ENCODE data around the gene RAC2. TPM values are rescaled to one million over a fixed set of nuclear protein-coding genes. Genes with fewer than 3 reads are reported as not detected.

Gene RAC2
- total RNA-seq, 4 donors from 2014 or later = 4.1 to 21.9 (median 7.2) TPM

GRCh38 chr22:37212174-37212906 is 31.7 kb downstream of the RAC2 start, which contains the start of gene SSTR3:
SSTR3 (minus strand) TSS chr22:37212477; CDS start chr22:37207803, 4,674 bp downstream.
- intact Hi-C loops (cut with DNase I) = no loop called here

GRCh38 chr22:37211866-37212173 is 32.2 kb downstream of the RAC2 start:
- Histone ChIP-seq H3K27ac (replicated peaks in 1 of 4) (no peak overlapping the region), H3K9me3 (no peaks in the 10 kb centered on the region), H3K36me3 (no peaks in the 10 kb centered on the region), H3K27me3 (peaks cover 0 to 46% (median 3%) of the 10 kb centered on the region in 4 donors), H3K4me3 (no peak overlapping the region), H3K4me1 (peaks cover 0 to 8% (median 3%) of the 10 kb centered on the region in 4 donors)
- intact Hi-C loops (cut with DNase I) = no loop called here
- 63% methylated on average over 6 of the region's 6 CpGs for WGBS
- no peak for TF ChIP-seq POLR2AphosphoS5 (IDR thresholded peaks at IDR 0.05)
- no peak for TF ChIP-seq CTCF (IDR thresholded peaks at IDR 0.05)
- no peak for TF ChIP-seq EP300 (IDR thresholded peaks at IDR 0.05)
- TF ChIP-seq POLR2A (IDR thresholded peaks at IDR 0.05; ENCODE audit: low read depth) = no peak
- DNase-seq (ENCODE audit: extremely low spot score) = no peak

More at GRCh38 chr22:37212174-37212906, 31.7 kb downstream of the RAC2 start, which contains the start of gene SSTR3:
- H3K27ac ChIP-seq (replicated peaks in 1 of 4) = no peak within 1 kb of the TSS
- H3K4me3 ChIP-seq = no peak within 1 kb of the TSS
- no peaks in the 10 kb centered on the region for H3K9me3 ChIP-seq
- no peak for DNase-seq (ENCODE audit: extremely low spot score)
- 27% methylated on average over 17 of the region's 23 CpGs for WGBS
- H3K4me1 ChIP-seq = peaks cover 0 to 8% (median 3%) of the 10 kb centered on the region in 4 donors
- peaks cover 0 to 46% (median 3%) of the 10 kb centered on the region in 4 donors for H3K27me3 ChIP-seq
- H3K36me3 ChIP-seq = no peaks in the 10 kb centered on the region
- TF ChIP-seq EP300 (IDR thresholded peaks at IDR 0.05) = no peak
- no peak for TF ChIP-seq POLR2A (IDR thresholded peaks at IDR 0.05; ENCODE audit: low read depth)
- TF ChIP-seq CTCF (IDR thresholded peaks at IDR 0.05) = no peak
- no peak for TF ChIP-seq POLR2AphosphoS5 (IDR thresholded peaks at IDR 0.05)

GRCh38 chr22:37211075-37211865 is 32.8 kb downstream of the RAC2 start:
- TF ChIP-seq EP300 (IDR thresholded peaks at IDR 0.05) (no peak), CTCF (IDR thresholded peaks at IDR 0.05) (no peak), POLR2A (IDR thresholded peaks at IDR 0.05; ENCODE audit: low read depth) (no peak), POLR2AphosphoS5 (IDR thresholded peaks at IDR 0.05) (no peak)

DNA sequence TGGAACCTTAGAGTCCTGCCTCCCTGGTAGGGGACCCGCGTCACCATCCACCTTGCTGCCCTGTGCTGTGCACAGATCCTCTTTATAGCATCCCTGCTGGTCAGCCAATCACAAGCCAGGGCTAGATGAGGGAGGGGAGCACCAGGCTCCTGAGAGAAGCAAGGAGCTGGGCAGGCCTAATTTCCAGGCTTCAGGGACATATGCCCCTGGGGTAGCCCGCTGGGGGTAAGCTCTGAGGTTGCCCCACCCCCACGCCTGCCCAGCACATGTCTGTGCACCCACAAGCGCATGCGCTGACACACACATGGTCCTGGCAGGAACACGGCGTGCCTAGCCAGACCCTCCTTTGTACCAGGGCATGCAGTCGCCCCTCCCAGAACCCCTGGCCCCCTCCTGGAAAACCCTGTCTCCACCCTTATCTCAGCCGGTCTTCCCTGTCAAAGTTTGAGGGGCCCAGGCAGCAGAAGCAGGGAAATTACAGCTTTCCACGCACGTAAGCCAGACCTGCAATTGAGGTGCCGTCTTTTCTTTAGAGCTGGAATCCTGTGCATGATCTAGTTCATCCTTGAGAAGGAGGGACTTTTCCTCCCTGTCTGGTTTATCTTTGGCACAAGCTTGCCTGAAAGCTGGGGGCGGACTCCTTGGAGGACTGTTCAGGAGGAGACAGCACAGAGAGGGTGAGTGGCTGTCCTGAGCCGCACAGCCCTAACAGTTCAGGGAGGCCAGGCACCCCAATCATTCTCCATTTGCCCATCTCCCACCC is 33.8 kb downstream of the RAC2 start:
- Histone ChIP-seq H3K4me1 (peaks cover 0 to 8% (median 3%) of the 10 kb centered on the region in 4 donors), H3K9me3 (no peaks in the 10 kb centered on the region), H3K27ac (replicated peaks in 1 of 4) (no peak overlapping the region), H3K36me3 (no peaks in the 10 kb centered on the region), H3K4me3 (no peak overlapping the region), H3K27me3 (peaks cover 0 to 43% (median 3%) of the 10 kb centered on the region in 4 donors)
- 86% methylated on average over 15 of the region's 15 CpGs for WGBS
- no peak for DNase-seq (ENCODE audit: extremely low spot score)
- intact Hi-C loops (cut with DNase I) = no loop called here
- no peak for TF ChIP-seq EP300 (IDR thresholded peaks at IDR 0.05)
- TF ChIP-seq POLR2A (IDR thresholded peaks at IDR 0.05; ENCODE audit: low read depth) = no peak
- no peak for TF ChIP-seq POLR2AphosphoS5 (IDR thresholded peaks at IDR 0.05)
- no peak for TF ChIP-seq CTCF (IDR thresholded peaks at IDR 0.05)

More at GRCh38 chr22:37211075-37211865, 32.8 kb downstream of the RAC2 start:
- intact Hi-C loops (cut with DNase I) = no loop called here
- H3K4me3 ChIP-seq = no peak overlapping the region
- 90% methylated on average over 2 of the region's 24 CpGs for WGBS
- no peak overlapping the region for H3K27ac ChIP-seq (replicated peaks in 1 of 4)
- no peaks in the 10 kb centered on the region for H3K36me3 ChIP-seq
- no peaks in the 10 kb centered on the region for H3K9me3 ChIP-seq
- H3K4me1 ChIP-seq = peaks cover 0 to 8% (median 3%) of the 10 kb centered on the region in 4 donors
- peaks cover 0 to 43% (median 3%) of the 10 kb centered on the region in 4 donors for H3K27me3 ChIP-seq
- DNase-seq (ENCODE audit: extremely low spot score) = no peak

Measured in esophagus muscularis mucosa (tissue), 4 donors.